ENCODE measurements around the gene ULK3. TPM values are rescaled to one million over a fixed set of nuclear protein-coding genes. Genes with fewer than 3 reads are reported as not detected.

Gene ULK3
- total and polyA plus RNA-seq, 2 donors (not counting 3 experiments of a cell fraction or from before 2014, with no cell fraction given): 36.0 to 48.6 TPM

DNA sequence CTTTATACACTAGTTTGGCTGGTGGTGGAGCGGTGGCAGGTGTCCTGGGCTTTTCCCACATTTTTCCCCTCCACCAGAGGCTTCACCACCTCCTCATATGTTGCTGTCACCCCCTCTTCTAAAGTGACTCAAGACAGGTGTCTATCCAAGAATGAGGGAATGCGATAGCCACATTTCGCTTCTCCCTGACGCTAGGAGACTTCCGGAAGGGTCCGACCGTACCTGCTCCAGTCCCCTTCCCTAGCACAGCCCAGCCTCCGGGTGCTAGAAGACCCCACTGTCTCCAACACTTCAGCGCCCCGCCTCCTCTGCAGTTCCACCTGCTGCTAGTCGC, 29.7 kb upstream of the ULK3 start:
- ChIA-PET POLR2A (interaction anchor here (1.3 kb wide), 1 partner anchor 11 kb away, joined by 3 read pairs; no protein-coding TSS in a partner anchor), CTCF (interaction anchor here (1.0 to 2.0 kb wide), 2 partner anchors 11 to 29 kb away, joined by 4 to 8 read pairs; no protein-coding TSS in a partner anchor)
- Histone ChIP-seq H3K9ac (replicated peaks; ENCODE audit: extremely low read depth, insufficient read depth, low read length) (peak overlapping the region; percentile 95), H3K27me3 (ENCODE audit: control insufficient read depth in 2 of 2, insufficient read depth in 2 of 2, low read length in 2 of 2) (peaks cover 3% of the 10 kb centered on the region in 2 experiments), H3K4me1 (ENCODE audit: control insufficient read depth, extremely low read depth, insufficient read depth, low read length) (peaks cover 40% of the 10 kb centered on the region), H3K79me2 (ENCODE audit: control insufficient read depth, insufficient read depth, low read length) (peaks cover 42% of the 10 kb centered on the region), H3K9me1 (replicated peaks; ENCODE audit: control insufficient read depth, extremely low read depth, insufficient read depth, low read length) (no peaks in the 10 kb centered on the region), H3K9me3 (replicated peaks; ENCODE audit: control insufficient read depth, insufficient read depth, low read length) (no peaks in the 10 kb centered on the region), H3K4me3 (replicated peaks in 1 of 3; ENCODE audit: insufficient read depth in 1 of 3, low read depth in 1 of 3, low read length in 3 of 3) (peak overlapping the region; percentile 42 to 77 (median 65)), H2AFZ (ENCODE audit: low read depth, low read length) (no peak overlapping the region), H3K36me3 (ENCODE audit: control insufficient read depth in 2 of 2, extremely low read depth in 1 of 2, insufficient read depth in 2 of 2, low read length in 2 of 2) (no peaks in the 10 kb centered on the region), H3K27ac (ENCODE audit: insufficient read depth, low read depth, low read length) (peak overlapping the region; percentile 89), H3K4me2 (ENCODE audit: insufficient read depth, low read length) (peak overlapping the region; percentile 57), H4K20me1 (replicated peaks; ENCODE audit: control insufficient read depth, extremely low read depth, insufficient read depth, low read length) (no peaks in the 10 kb centered on the region)
- dilution Hi-C loops (cut with MboI; ENCODE audit: extremely low pct_ligation_motif_present, low sequenced_read_pairs) (no loop called here), intact Hi-C loops (cut with micrococcal nuclease) (loop anchor here (1.0 kb wide), 2 partner anchors 29 kb away; partner anchors contain the start of gene ULK3)
- no peak for DNase-seq (ENCODE audit: low read depth, low spot score)
- TF ChIP-seq MYC (IDR thresholded peaks at IDR 0.05; ENCODE audit: low read depth, low read length) (no peak), JUN (IDR thresholded peaks at IDR 0.05; ENCODE audit: borderline replicate concordance, insufficient read depth, insufficient read length, low read depth) (no peak), POLR2AphosphoS5 (IDR thresholded peaks at IDR 0.05; ENCODE audit: insufficient read depth, low read depth, low read length) (no peak), FOS (IDR thresholded peaks at IDR 0.05; ENCODE audit: borderline replicate concordance, insufficient read depth, low read length) (no peak), POLR2A (IDR thresholded peaks at IDR 0.05; ENCODE audit: low read depth, low read length) (no peak), GATA2 (IDR thresholded peaks at IDR 0.05; ENCODE audit: insufficient read depth, insufficient read length, low read depth, low read length) (no peak), EZH2 (IDR thresholded peaks at IDR 0.05; ENCODE audit: borderline replicate concordance, low read depth, low read length, severe bottlenecking) (no peak)
- TF ChIP-seq, protein P1, sequence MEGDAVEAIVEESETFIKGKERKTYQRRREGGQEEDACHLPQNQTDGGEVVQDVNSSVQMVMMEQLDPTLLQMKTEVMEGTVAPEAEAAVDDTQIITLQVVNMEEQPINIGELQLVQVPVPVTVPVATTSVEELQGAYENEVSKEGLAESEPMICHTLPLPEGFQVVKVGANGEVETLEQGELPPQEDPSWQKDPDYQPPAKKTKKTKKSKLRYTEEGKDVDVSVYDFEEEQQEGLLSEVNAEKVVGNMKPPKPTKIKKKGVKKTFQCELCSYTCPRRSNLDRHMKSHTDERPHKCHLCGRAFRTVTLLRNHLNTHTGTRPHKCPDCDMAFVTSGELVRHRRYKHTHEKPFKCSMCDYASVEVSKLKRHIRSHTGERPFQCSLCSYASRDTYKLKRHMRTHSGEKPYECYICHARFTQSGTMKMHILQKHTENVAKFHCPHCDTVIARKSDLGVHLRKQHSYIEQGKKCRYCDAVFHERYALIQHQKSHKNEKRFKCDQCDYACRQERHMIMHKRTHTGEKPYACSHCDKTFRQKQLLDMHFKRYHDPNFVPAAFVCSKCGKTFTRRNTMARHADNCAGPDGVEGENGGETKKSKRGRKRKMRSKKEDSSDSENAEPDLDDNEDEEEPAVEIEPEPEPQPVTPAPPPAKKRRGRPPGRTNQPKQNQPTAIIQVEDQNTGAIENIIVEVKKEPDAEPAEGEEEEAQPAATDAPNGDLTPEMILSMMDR (IDR thresholded peaks at IDR 0.05; ENCODE audit: extremely low read depth in 1 of 2, insufficient read depth in 1 of 2, low read depth in 1 of 2, low read length in 2 of 2): no peak
- TF ChIP-seq, protein P2, sequence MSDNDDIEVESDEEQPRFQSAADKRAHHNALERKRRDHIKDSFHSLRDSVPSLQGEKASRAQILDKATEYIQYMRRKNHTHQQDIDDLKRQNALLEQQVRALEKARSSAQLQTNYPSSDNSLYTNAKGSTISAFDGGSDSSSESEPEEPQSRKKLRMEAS (IDR thresholded peaks at IDR 0.05; ENCODE audit: insufficient read depth, insufficient read length): no peak
- no peak for FAIRE-seq
- BruUV-seq (replicated peaks): no TSS peak

Data from endothelial cell of umbilical vein (primary cell).